T-cell (primary cell): ENCODE measurements around the gene HAUS7. TPM values are rescaled to one million over a fixed set of nuclear protein-coding genes. Genes with fewer than 3 reads are reported as not detected.

ENCODE experiments used
- ATAC-seq, 4 experiments: fragments of 200-7000 bp in 3 of 4; fragments of 150-1000 bp in 1 of 4; cut with Tn5 transposase; replicated peaks in 1 of 4; 1 replicate in 3 of 4; 2 replicates in 1 of 4; pipeline ENCODE4 v1.10.0; 2021; ENCODE audit warnings: moderate library complexity in 3 of 4, mild to moderate bottlenecking in 2 of 4, moderate number of reproducible peaks in 1 of 4
- CTCF ChIA-PET, 2 donors: fragments of 300-600 bp; sonication (Branson Sonifier 250); formaldehyde crosslinking; loops; one replicate each; lab custom pipeline; 2022; ENCODE audit warnings: antibody characterized with exemption in 2 of 2; lab: Charles Lee
- POLR2A ChIA-PET, 2 donors: fragments of 300-600 bp; sonication (Branson Sonifier 250); formaldehyde crosslinking; loops; one replicate each; lab custom pipeline; 2022; ENCODE audit warnings: antibody characterized with exemption in 2 of 2; lab: Charles Lee
- DNase-seq, 35 experiments: peaks; one replicate each; pipeline versions ENCODE4 v3.0.0 to v3.0.0-alpha.2; 2013 to 2023
- H3K27ac ChIP-seq: one replicate; pipeline ENCODE4 v1.5.1; 2013; ENCODE audit warnings: low read length
- H3K27me3 ChIP-seq, 2 experiments: replicated peaks in 1 of 2; 1 replicate in 1 of 2; 2 replicates in 1 of 2; pipeline versions ENCODE4 v1.6.1 to v1.7.0; 2013; ENCODE audit warnings: low read length in 1 of 2, mixed read lengths in 1 of 2; ENCODE audit not compliant: control insufficient read depth in 2 of 2, insufficient read depth in 2 of 2; ENCODE audit errors: extremely low read depth in 1 of 2
- H3K36me3 ChIP-seq, 2 donors: 1 replicate in 1 of 2; 2 replicates in 1 of 2; pipeline versions ENCODE4 v1.6.1 to v1.7.0; 2013; ENCODE audit warnings: low read length in 1 of 2; ENCODE audit not compliant: control insufficient read depth in 2 of 2, insufficient read depth in 1 of 2; ENCODE audit errors: extremely low read depth in 1 of 2
- H3K4me1 ChIP-seq, 2 experiments: 1 replicate in 1 of 2; 2 replicates in 1 of 2; pipeline versions ENCODE4 v1.6.1 to v1.7.0; 2013; ENCODE audit warnings: low read length in 2 of 2, mixed read lengths in 1 of 2; ENCODE audit not compliant: insufficient read depth in 2 of 2, control insufficient read depth in 1 of 2; ENCODE audit errors: extremely low read depth in 1 of 2
- H3K4me3 ChIP-seq, 2 donors: 1 replicate in 1 of 2; 2 replicates in 1 of 2; pipeline versions ENCODE4 v1.5.1 to v1.7.0; 2013; ENCODE audit warnings: mild to moderate bottlenecking in 2 of 2, low read length in 1 of 2, moderate library complexity in 1 of 2; ENCODE audit not compliant: control insufficient read depth in 1 of 2; ENCODE audit errors: extremely low read depth in 1 of 2
- H3K9me3 ChIP-seq: 2 replicates; pipeline ENCODE4 v1.7.0; 2013
- H3K27ac Mint-ChIP-seq, 2 donors: one replicate each; pipeline ENCODE4 v1.8.0; 2020 to 2021; ENCODE audit warnings: mild to moderate bottlenecking in 2 of 2, mixed read lengths in 2 of 2
- H3K27me3 Mint-ChIP-seq, 2 donors: one replicate each; pipeline ENCODE4 v1.8.0; 2021 to 2022; ENCODE audit warnings: mixed read lengths in 2 of 2
- H3K36me3 Mint-ChIP-seq: one replicate; pipeline ENCODE4 v1.8.0; 2021; ENCODE audit warnings: mixed read lengths
- H3K4me1 Mint-ChIP-seq, 3 donors: one replicate each; pipeline ENCODE4 v1.8.0; 2020 to 2022; ENCODE audit warnings: mixed read lengths in 3 of 3, mild to moderate bottlenecking in 1 of 3
- H3K4me3 Mint-ChIP-seq, 3 donors: one replicate each; pipeline ENCODE4 v1.8.0; 2020 to 2022; ENCODE audit warnings: mild to moderate bottlenecking in 3 of 3, mixed read lengths in 3 of 3, moderate library complexity in 3 of 3
- H3K9me3 Mint-ChIP-seq, 3 donors: one replicate each; pipeline ENCODE4 v1.8.0; 2020 to 2022; ENCODE audit warnings: mixed read lengths in 3 of 3
- WGBS: methylation state at CpG from one replicate; pipeline ENCODE4 v1.1.5; 2013; ENCODE audit warnings: missing lambda C conversion rate; ENCODE audit not compliant: insufficient coverage; 5-methylcytosine and 5-hydroxymethylcytosine counted together
- total RNA-seq, 35 experiments: library from RNA in 6 of 35; stranded (reverse) in 6 of 35; fragments of 120-200 nt in 1 of 35; gene quantifications; one replicate each; pipeline versions ENCODE4 v1.2.1 to v1.2.4 and lab custom pipeline; 2013 to 2026

HAUS7 gene
- total RNA-seq, 5 donors from 2014 or later (not counting 1 experiment from before 2014, with no cell fraction given), result 30.7 to 58.4 (median 48.6) TPM

DNA sequence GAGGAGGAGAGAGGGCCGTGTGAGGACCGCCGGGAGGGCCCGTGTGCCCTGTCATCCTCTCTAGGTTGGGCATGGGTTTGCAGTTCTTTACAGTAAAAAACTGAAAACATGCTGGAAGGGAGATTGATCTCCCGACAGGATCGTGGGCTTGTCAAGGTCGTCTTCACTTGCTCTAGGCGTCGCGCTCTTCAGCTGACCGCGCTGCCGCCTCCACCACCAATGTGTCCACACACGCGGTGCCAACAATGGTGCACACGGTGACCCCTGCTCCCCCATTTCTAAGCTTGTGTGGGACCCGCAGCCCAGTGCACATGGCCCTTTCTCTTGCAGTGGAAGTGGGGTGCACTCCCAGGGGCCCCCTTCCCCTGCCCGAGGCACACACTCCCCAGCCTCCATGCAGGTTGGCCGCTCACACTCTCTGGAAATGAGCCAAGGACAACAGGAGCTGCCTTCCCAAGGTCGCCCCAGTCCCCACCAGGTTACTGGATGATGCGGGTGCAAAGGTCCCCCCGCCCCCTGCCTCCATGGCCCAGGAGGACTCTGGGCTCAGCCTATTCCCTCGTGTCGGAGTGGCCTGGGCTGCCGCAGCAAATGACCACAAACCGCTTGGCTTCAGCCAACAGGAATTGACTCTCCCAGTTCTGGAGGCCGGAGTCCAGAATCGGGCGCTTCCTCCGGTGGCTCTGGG is 60.8 kb downstream of the HAUS7 start:
- Mint-ChIP-seq H3K27me3 (peaks cover 2 to 15% of the 10 kb centered on the region in 2 donors), H3K4me3 (no peak overlapping the region), H3K36me3 (no peaks in the 10 kb centered on the region), H3K27ac (no peak overlapping the region), H3K9me3 (no peaks in the 10 kb centered on the region), H3K4me1 (peaks cover 11 to 14% (median 12%) of the 10 kb centered on the region in 3 donors)
- Histone ChIP-seq H3K27ac (no peak overlapping the region), H3K9me3 (no peaks in the 10 kb centered on the region), H3K27me3 (peaks cover 0 to 4% of the 10 kb centered on the region in 2 experiments), H3K36me3 (no peaks in the 10 kb centered on the region), H3K4me3 (no peak overlapping the region), H3K4me1 (peaks cover 0 to 12% of the 10 kb centered on the region in 2 experiments)
- CTCF ChIA-PET, result no interaction called here
- 92% methylated on average over 15 of the region's 30 CpGs for WGBS
- no peak for DNase-seq
- ATAC-seq, result no peak
- POLR2A ChIA-PET, result no interaction called here

DNA sequence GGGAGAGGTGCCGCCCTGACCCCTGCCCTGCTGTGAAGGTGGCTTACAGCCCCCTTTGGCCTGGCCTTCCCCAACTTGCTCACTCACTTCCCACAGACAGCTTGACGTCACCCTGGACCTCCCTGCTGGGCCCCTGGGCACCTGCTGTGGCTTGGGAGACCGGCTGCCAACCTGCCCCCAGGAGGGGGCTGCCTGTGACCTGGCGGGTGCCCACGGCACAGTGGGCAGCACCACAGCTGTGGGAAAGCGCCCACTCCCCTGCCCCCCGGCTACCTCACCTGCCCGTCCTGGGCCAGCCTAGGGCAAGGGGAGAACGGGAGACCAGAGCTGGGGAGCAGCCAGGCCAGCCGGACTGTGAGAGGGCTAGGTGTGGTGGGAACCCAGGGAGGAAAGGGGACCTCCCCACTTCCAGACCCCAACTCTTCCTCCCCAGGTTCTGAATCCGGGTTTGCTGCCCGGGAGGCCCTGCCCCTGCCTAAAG is 61.5 kb downstream of the HAUS7 start:
- Mint-ChIP-seq H3K9me3 (no peaks in the 10 kb centered on the region), H3K4me1 (peaks cover 11 to 14% (median 12%) of the 10 kb centered on the region in 3 donors), H3K4me3 (no peak overlapping the region), H3K36me3 (no peaks in the 10 kb centered on the region), H3K27ac (no peak overlapping the region), H3K27me3 (peaks cover 2 to 18% of the 10 kb centered on the region in 2 donors)
- no peak overlapping the region for H3K4me3 ChIP-seq
- WGBS, result no CpG with 5 or more reads among the region's 12 CpGs
- CTCF ChIA-PET, result no interaction called here
- H3K9me3 ChIP-seq, result no peaks in the 10 kb centered on the region
- POLR2A ChIA-PET, result no interaction called here
- H3K4me1 ChIP-seq, result peaks cover 0 to 12% of the 10 kb centered on the region in 2 experiments
- no peak for ATAC-seq
- H3K27ac ChIP-seq, result no peak overlapping the region
- H3K36me3 ChIP-seq, result no peaks in the 10 kb centered on the region
- peaks cover 0 to 4% of the 10 kb centered on the region in 2 experiments for H3K27me3 ChIP-seq
- no peak for DNase-seq

DNA sequence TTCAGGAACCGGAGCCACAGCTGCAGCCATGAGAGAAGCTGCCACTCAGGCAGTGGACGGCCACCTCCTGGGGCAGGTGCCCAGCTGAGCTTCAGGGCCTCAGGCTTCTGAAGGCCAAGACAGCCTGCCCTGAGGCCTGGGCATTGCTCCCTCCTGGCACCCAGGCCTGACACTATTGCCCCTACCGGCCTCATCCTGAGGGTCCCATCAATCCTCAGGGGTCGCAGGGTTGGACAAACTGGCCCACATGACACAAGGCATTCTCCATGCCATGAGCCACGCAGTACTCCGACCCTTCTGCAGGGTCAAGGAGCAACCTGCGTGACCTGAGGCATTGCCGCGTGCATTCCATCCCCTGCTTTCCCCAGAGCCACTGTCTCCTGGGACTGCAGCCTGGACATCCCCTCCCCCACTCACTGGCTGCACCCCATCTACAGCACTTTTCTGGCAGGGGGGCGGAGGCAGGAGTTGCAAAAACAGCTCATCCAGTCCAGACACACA is 62.1 kb downstream of the HAUS7 start:
- Histone ChIP-seq H3K4me3 (no peak overlapping the region), H3K4me1 (peaks cover 0 to 12% of the 10 kb centered on the region in 2 experiments), H3K27ac (no peak overlapping the region), H3K36me3 (no peaks in the 10 kb centered on the region), H3K9me3 (no peaks in the 10 kb centered on the region), H3K27me3 (peaks cover 0 to 4% of the 10 kb centered on the region in 2 experiments)
- Mint-ChIP-seq H3K27me3 (peaks cover 2 to 18% of the 10 kb centered on the region in 2 donors), H3K9me3 (no peaks in the 10 kb centered on the region), H3K36me3 (no peaks in the 10 kb centered on the region), H3K27ac (no peak overlapping the region), H3K4me1 (peaks cover 11 to 12% (median 12%) of the 10 kb centered on the region in 3 donors), H3K4me3 (no peak overlapping the region)
- ATAC-seq (no peak), DNase-seq (no peak)
- POLR2A ChIA-PET, result no interaction called here
- CTCF ChIA-PET, result no interaction called here
- WGBS, result 94% methylated on average over 8 of the region's 10 CpGs

DNA sequence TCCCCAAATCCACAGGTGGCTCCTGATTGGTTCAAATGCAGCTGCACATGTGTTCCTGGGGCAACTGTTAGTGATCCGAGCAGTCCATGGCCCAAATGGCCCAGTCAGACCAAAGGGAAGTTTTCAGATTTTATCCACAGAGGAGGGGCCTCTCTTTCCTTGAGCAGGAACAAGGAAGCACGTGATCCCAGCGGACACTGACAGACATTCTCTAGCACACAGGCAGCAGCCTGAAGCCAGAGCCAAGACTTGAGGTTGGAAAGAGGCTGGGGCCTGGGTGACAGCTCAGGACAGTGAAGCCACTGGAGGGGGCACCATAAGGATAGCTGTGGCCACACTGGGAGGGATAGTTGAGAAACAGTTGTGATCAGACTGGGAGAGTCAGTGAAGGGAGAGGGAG is 62.6 kb downstream of the HAUS7 start:
- Histone ChIP-seq H3K36me3 (no peaks in the 10 kb centered on the region), H3K4me3 (no peak overlapping the region), H3K4me1 (peaks cover 0 to 12% of the 10 kb centered on the region in 2 experiments), H3K27me3 (peaks cover 0 to 4% of the 10 kb centered on the region in 2 experiments), H3K9me3 (no peaks in the 10 kb centered on the region), H3K27ac (no peak overlapping the region)
- Mint-ChIP-seq H3K4me3 (no peak overlapping the region), H3K4me1 (peaks cover 11 to 12% (median 12%) of the 10 kb centered on the region in 3 donors), H3K27me3 (peaks cover 2 to 18% of the 10 kb centered on the region in 2 donors), H3K36me3 (no peaks in the 10 kb centered on the region), H3K27ac (no peak overlapping the region), H3K9me3 (no peaks in the 10 kb centered on the region)
- DNase-seq (no peak), ATAC-seq (no peak)
- CTCF ChIA-PET, result no interaction called here
- WGBS, result no CpG with 5 or more reads among the region's 3 CpGs
- POLR2A ChIA-PET, result no interaction called here

DNA sequence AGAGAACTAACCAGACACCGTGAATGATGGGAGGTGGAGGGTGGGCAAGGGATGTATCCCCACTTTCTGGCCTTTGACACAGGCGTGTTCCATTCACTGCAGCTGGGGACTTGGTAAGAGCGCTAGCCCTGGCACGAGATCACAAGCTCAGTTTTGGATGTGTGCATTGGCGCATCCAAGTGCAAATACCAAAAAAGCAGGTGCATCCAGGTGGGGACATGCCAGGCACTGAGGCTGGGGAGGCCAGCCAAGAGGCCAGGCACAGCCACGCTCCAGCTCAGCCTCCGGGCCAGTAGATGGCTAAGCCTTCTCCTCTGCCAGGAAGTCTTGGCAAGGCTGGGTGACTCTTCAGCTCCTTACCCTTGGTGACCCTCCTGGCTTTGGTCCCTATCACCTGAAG is 63.5 kb downstream of the HAUS7 start:
- Mint-ChIP-seq H3K4me1 (peaks cover 5 to 7% (median 6%) of the 10 kb centered on the region in 3 donors), H3K36me3 (no peaks in the 10 kb centered on the region), H3K9me3 (no peaks in the 10 kb centered on the region), H3K27me3 (peaks cover 2 to 12% of the 10 kb centered on the region in 2 donors), H3K27ac (no peak overlapping the region), H3K4me3 (no peak overlapping the region)
- no peak for DNase-seq
- no peaks in the 10 kb centered on the region for H3K9me3 ChIP-seq
- H3K4me3 ChIP-seq, result no peak overlapping the region
- POLR2A ChIA-PET, result no interaction called here
- H3K4me1 ChIP-seq, result peaks cover 0 to 4% of the 10 kb centered on the region in 2 experiments
- WGBS, result 100% methylated on average over 2 of the region's 7 CpGs
- no peaks in the 10 kb centered on the region for H3K36me3 ChIP-seq
- no peak overlapping the region for H3K27ac ChIP-seq
- CTCF ChIA-PET, result interaction anchor here in 1 of 2 donors (0.6 kb wide), 1 partner anchor 370 kb away, joined by 3 read pairs; no protein-coding TSS in a partner anchor
- no peak for ATAC-seq
- peaks cover 0 to under 1% of the 10 kb centered on the region in 2 experiments for H3K27me3 ChIP-seq

DNA sequence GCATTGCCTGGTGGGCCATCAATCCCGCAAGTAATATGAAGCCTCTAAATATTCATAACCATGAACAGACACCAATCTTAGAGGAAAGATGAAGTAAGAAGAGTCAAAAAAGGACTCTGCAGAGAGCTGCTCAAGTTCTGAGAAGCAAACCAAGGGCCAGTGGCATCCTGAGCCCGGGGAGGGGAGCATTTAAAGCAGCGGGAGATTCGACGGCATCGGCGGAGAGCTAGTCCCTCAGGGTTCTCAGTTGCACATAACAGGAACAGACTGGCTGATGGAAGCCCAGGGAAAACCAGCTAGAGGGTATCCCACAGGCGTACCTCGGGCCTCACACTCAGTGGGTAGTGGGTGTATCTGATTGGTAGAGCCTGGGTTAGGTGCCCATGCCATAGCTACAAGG is 64.4 kb downstream of the HAUS7 start:
- no peaks in the 10 kb centered on the region for H3K9me3 ChIP-seq
- H3K4me3 Mint-ChIP-seq, result no peak overlapping the region
- H3K4me1 Mint-ChIP-seq, result peaks cover 2 to 4% (median 3%) of the 10 kb centered on the region in 3 donors
- no peak overlapping the region for H3K27ac Mint-ChIP-seq
- no peak for ATAC-seq
- WGBS, result 100% methylated on average over 2 of the region's 9 CpGs
- H3K4me1 ChIP-seq, result no peaks in the 10 kb centered on the region
- H3K27me3 ChIP-seq, result no peaks in the 10 kb centered on the region
- DNase-seq, result no peak
- H3K36me3 ChIP-seq, result no peaks in the 10 kb centered on the region
- H3K4me3 ChIP-seq, result no peak overlapping the region
- H3K9me3 Mint-ChIP-seq, result no peaks in the 10 kb centered on the region
- CTCF ChIA-PET, result interaction anchor here in 1 of 2 donors (0.6 to 0.9 kb wide), 2 partner anchors 101 to 369 kb away, joined by 3 read pairs; no protein-coding TSS in a partner anchor
- no peak overlapping the region for H3K27ac ChIP-seq
- POLR2A ChIA-PET, result no interaction called here
- H3K27me3 Mint-ChIP-seq, result peaks cover 2 to 13% of the 10 kb centered on the region in 2 donors
- no peaks in the 10 kb centered on the region for H3K36me3 Mint-ChIP-seq
